Peyer's patch (tissue), 4 donors: ENCODE data around the gene ESPN. TPM values are rescaled to one million over a fixed set of nuclear protein-coding genes. Genes with fewer than 3 reads are reported as not detected.
"Not testable (repeated sequence)": the region's sequence is repeated elsewhere in the genome, so short reads cannot be mapped to it uniquely, and the experiment has no call there.

Experiments
- DNase-seq, 3 donors: peaks; one replicate each; pipeline ENCODE4 v3.0.0-alpha.2; 2017 to 2019
- H3K27ac ChIP-seq, 4 donors: fragments of 200-600 bp; sonication (generic); one replicate each; pipeline ENCODE4 v1.5.1; 2016 to 2019
- H3K27me3 ChIP-seq, 2 donors: fragments of 200-600 bp; sonication (generic); one replicate each; pipeline ENCODE4 v1.5.1; 2019
- H3K36me3 ChIP-seq, 3 donors: fragments of 200-600 bp; sonication (generic); one replicate each; pipeline ENCODE4 v1.5.1; 2016 to 2019
- H3K4me1 ChIP-seq, 4 donors: fragments of 200-600 bp; sonication (generic); one replicate each; pipeline ENCODE4 v1.5.1; 2016 to 2019
- H3K4me3 ChIP-seq, 4 donors: fragments of 200-600 bp; sonication (generic); 1 replicate in 3 of 4; 2 replicates in 1 of 4; pipeline ENCODE4 v1.5.1; 2016 to 2019; ENCODE audit warnings: mild to moderate bottlenecking in 1 of 4
- H3K9me3 ChIP-seq, 4 donors: fragments of 200-600 bp; sonication (generic); one replicate each; pipeline ENCODE4 v1.5.1; 2016 to 2019; ENCODE audit warnings: mild to moderate bottlenecking in 1 of 4
- POLR2A ChIP-seq, 2 donors: fragments of 450-650 bp; IDR thresholded peaks; one replicate each; pipeline ENCODE4 v1.5.1; 2017; ENCODE audit warnings: antibody characterized with exemption in 2 of 2, mild to moderate bottlenecking in 2 of 2, moderate library complexity in 2 of 2
- total RNA-seq, 4 donors: library from RNA; depleted of rRNA; stranded (reverse); fragments of >200 nt; gene quantifications; one replicate each; pipeline ENCODE4 v1.1.0, GENCODE V29; 2016
- TF ChIP-seq, protein P1 (sequence below), 6 experiments: fragments of 450-650 bp in 4 of 6; fragments of 200-600 bp in 2 of 6; sonication (generic) in 1 of 6; IDR thresholded peaks; one replicate each; pipeline ENCODE4 v1.5.1; 2017 to 2019; ENCODE audit warnings: antibody characterized with exemption in 6 of 6, mild to moderate bottlenecking in 3 of 6, moderate library complexity in 1 of 6

Gene ESPN
- total RNA-seq, 4 donors from 2014 or later, result 17.3 to 390 (median 306) TPM

DNA sequence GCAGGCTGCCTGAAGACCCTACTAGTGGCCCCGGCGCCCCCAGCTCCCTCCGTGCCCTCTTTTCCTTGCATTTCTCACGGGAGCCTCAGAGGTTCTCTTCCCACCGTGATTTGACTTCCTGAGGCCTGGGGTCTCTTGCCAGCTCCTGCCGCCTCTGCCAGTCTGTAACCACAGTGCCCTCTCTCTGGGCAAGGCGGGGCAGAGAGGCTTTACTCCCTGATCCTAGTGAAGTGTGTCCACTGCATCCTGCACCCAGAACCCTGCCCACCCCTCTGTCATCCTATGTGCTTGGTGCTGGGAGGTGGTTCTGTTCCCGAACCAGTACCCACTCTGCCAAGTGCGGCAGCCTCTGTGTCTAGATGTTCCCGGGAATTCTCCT, 2.4 kb downstream of the ESPN start:
- Histone ChIP-seq H3K4me1 (peaks cover 3 to 39% (median 16%) of the 10 kb centered on the region in 4 donors), H3K9me3 (no peaks in the 10 kb centered on the region), H3K4me3 (no peak overlapping the region), H3K27ac (no peak overlapping the region), H3K36me3 (no peaks in the 10 kb centered on the region), H3K27me3 (peaks cover 0 to 22% of the 10 kb centered on the region in 2 donors)
- no peak for DNase-seq
- TF ChIP-seq, protein P1, sequence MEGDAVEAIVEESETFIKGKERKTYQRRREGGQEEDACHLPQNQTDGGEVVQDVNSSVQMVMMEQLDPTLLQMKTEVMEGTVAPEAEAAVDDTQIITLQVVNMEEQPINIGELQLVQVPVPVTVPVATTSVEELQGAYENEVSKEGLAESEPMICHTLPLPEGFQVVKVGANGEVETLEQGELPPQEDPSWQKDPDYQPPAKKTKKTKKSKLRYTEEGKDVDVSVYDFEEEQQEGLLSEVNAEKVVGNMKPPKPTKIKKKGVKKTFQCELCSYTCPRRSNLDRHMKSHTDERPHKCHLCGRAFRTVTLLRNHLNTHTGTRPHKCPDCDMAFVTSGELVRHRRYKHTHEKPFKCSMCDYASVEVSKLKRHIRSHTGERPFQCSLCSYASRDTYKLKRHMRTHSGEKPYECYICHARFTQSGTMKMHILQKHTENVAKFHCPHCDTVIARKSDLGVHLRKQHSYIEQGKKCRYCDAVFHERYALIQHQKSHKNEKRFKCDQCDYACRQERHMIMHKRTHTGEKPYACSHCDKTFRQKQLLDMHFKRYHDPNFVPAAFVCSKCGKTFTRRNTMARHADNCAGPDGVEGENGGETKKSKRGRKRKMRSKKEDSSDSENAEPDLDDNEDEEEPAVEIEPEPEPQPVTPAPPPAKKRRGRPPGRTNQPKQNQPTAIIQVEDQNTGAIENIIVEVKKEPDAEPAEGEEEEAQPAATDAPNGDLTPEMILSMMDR (IDR thresholded peaks at IDR 0.05), result no peak
- no peak for TF ChIP-seq POLR2A (IDR thresholded peaks at IDR 0.05)

DNA sequence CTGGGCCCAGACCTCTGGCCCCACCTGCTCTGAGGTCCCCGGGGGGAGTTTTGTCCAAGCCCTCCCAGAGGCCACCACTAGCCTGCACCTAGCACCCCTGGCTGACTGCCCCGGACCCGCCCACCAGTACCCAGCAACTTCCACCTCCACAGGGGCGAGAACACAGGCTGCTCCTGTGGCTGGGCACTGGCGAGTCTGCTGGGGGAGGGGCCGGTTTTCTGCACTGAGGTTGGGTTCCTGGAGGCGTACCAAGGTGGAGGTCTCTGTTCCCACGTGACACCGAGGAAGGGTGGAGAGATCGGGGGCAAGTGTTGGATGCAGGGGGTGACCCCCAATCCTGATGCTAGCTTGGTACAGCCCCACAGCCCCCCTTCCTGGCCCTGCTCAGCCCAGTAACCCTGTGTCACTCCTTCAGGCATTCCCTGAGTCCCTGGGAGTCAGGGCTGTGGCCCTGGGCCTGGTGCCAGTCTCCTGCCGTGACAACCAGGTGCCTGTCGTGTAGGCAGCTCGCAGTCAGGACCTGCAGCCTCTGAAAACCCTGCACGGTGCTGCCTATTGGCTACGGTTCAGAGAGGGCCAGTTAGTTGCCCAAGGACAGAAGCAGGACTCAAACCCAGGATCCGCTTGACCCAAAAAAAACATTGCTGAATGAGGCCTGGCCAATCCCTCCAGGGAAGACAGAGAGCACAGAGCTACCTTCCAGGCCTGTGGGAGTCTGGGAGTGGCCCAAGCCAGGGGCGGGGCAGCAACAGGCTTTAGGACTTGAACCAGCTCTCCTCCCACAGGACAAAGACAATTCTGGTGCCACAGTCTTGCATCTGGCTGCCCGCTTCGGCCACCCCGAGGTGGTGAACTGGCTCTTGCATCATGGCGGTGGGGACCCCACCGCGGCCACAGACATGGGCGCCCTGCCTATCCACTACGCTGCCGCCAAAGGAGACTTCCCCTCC, 3.1 kb downstream of the ESPN start:
- no peaks in the 10 kb centered on the region for H3K36me3 ChIP-seq
- no peak overlapping the region for H3K4me3 ChIP-seq
- peaks cover 0 to 22% of the 10 kb centered on the region in 2 donors for H3K27me3 ChIP-seq
- H3K27ac ChIP-seq, result peak overlapping the region in 1 of 4 donors; percentile 16
- H3K9me3 ChIP-seq, result no peaks in the 10 kb centered on the region
- H3K4me1 ChIP-seq, result peaks cover 3 to 39% (median 16%) of the 10 kb centered on the region in 4 donors
- peak in 1 of 3 donors; percentile 73 for DNase-seq
- no peak for TF ChIP-seq POLR2A (IDR thresholded peaks at IDR 0.05)
- TF ChIP-seq, protein P1 (IDR thresholded peaks at IDR 0.05), result no peak

DNA sequence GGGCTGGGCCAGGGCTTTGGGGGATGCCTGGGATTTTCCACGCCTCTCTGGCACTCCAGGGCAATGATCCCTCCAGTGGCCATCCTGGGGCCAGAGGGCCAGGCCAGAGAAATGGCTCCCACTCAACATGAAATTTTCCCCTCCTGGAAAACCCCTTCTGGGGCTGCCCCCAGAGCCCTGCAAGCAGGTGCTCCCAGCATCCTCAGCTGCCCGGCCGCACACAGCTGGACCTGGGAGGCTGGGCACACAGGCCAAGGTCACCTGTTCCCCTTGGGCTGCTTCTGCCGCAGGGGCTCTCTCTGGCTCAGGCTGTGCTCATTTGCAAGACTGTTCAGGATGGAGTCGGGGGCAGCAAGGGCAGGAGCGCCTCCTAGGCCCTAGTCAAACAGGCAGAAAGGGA, 3.9 kb downstream of the ESPN start:
- not testable (repeated sequence) for H3K9me3 ChIP-seq, H3K4me3 ChIP-seq, H3K36me3 ChIP-seq, H3K27ac ChIP-seq, DNase-seq
- H3K27me3 ChIP-seq, result peaks cover 0 to 22% of the 10 kb centered on the region in 2 donors
- peaks cover 3 to 34% (median 14%) of the 10 kb centered on the region in 4 donors for H3K4me1 ChIP-seq

DNA sequence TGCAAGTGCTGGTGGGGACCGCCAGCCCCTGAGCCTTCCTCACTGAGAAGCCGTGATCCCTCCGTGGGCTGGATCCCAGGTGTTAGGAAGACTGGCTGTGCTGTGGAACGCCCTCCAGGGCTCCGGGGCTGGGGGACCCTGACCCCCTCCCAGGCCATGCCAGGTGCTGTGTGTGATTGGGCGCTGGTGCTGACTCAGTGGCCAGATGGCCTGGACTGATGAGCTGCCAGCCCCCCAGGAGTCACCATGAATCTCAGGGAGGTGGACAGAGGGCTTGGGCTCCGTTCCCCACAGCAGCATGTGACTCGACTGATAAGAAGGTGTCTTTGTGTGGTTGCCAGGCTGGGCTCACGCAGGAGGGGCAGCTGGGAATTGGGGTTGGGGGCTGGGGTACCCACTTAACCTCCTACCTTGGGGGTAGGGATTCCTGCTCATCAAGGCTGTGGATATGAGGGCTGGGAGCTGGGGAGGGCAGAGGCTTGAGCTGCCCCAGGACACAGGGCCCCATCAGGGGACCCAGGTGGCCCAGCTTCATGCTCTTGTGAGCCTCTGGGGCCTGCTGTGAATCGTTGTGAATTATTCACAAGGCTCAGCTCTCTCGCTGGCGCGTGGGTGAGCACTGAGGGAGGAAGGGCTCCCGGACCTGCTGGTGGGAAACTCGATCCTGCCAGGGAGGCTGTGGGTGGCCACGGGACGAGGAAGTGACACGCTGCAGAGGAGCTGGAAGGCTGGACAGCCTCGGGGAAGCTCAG, 5.3 kb downstream of the ESPN start:
- peak in 1 of 3 donors; percentile 44 for DNase-seq
- not testable (repeated sequence) for H3K27me3 ChIP-seq, H3K4me3 ChIP-seq, H3K27ac ChIP-seq, H3K36me3 ChIP-seq, H3K9me3 ChIP-seq
- H3K4me1 ChIP-seq, result peaks cover 0 to 20% (median 4%) of the 10 kb centered on the region in 4 donors

DNA sequence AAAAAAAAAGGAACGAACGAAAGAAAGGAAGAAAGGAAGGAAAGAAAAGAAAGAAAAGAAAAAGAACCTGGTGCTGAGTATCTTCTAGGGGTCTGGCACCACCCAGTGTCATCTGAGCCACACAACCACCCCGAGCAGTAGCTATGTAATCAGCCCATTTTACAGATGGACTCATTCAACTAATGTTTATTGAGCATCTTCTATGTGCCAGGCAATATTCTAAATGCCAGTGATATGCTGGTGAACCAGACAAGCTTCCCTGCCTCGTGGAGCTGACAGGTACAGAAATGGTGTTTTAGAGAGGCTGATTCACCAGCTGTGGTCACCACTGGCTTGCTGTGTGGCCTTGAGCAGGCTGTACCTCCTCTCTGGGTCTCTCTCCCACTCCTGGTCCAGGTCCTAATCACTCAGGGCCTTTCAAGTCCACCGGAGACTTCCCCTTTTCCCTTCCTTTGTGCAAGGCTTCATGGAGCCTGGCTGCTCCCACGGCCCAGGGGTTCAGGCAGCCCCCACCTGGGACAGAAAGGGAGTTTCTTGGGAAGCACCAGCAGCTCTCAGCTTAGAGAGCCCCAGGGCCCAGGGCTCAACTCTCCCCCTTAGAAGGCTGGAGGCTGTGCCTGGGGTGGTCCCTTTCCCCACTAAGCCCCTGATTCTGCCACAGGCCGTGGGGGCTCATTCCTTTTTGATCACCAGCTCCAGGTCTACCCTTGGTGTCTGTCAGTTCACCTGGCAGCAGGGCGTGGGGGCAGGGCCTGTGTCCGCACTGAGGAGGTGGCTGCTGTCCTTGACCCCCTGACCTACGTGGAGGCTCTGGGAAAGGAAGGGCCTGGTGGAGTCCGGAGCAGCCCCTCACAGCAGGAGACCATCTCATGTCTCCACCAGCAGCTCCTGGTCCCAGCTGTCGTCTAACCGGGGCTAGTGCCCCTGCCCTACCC, 7.3 kb downstream of the ESPN start:
- H3K4me1 ChIP-seq, H3K36me3 ChIP-seq, H3K27me3 ChIP-seq, DNase-seq, H3K9me3 ChIP-seq, H3K27ac ChIP-seq, H3K4me3 ChIP-seq: not testable (repeated sequence)

DNA sequence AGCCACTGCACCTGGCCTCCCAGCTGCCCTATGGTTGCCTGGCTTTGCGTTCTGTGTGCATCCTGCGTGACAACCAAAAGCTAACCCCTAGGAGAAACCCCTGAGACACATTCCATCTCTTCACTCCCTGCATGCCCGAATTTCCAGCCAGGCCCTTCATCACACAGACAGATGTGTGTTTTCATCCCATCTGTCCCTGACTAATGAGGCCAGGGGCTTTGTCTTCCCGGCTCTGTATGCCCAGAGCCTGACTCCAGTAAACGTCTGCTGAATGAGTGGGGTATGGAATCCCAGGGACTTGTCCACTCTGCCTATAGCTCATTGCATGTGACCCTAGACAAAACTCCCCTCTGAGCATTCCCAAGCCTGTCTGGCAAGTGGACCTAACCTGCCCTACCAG, 9.6 kb downstream of the ESPN start:
- Histone ChIP-seq H3K27ac (no peak overlapping the region), H3K36me3 (no peaks in the 10 kb centered on the region), H3K4me1 (no peaks in the 10 kb centered on the region), H3K9me3 (no peaks in the 10 kb centered on the region), H3K27me3 (no peaks in the 10 kb centered on the region), H3K4me3 (no peak overlapping the region)
- DNase-seq, result no peak
- TF ChIP-seq POLR2A (IDR thresholded peaks at IDR 0.05), result no peak
- TF ChIP-seq, protein P1 (IDR thresholded peaks at IDR 0.05), result no peak
